GM12878 (cell line): ENCODE measurements around the gene MAGI2.

ENCODE experiments used
- BMI1 ChIP-seq: fragments of 450-650 bp; IDR thresholded peaks from 2 replicates; pipeline ENCODE4 v1.6.1; 2016; ENCODE audit warnings: mild to moderate bottlenecking, moderate library complexity, borderline replicate concordance
- CHD2 ChIP-seq: IDR thresholded peaks from 2 replicates; pipeline ENCODE4 v1.6.1; 2011; ENCODE audit warnings: low read depth, low read length, improper control_type of control experiment, borderline replicate concordance
- EP300 ChIP-seq, 2 experiments: fragments of 150-350 bp in 1 of 2; IDR thresholded peaks; 2 replicates each; pipeline ENCODE4 v1.6.1; 2011 to 2012; ENCODE audit warnings: low read depth in 2 of 2, low read length in 2 of 2, borderline replicate concordance in 1 of 2, improper control_type of control experiment in 1 of 2, inconsistent platforms in 1 of 2; ENCODE audit not compliant: control insufficient read depth in 1 of 2
- EZH2 ChIP-seq: IDR thresholded peaks from 2 replicates; pipeline ENCODE4 v1.6.1; 2012; ENCODE audit warnings: low read depth, mild to moderate bottlenecking, control low read depth, inconsistent platforms, low read length, borderline replicate concordance; ENCODE audit not compliant: control insufficient read depth
- FOXK2 ChIP-seq: fragments of 450-650 bp; IDR thresholded peaks from 2 replicates; pipeline ENCODE4 v1.6.1; 2017; ENCODE audit warnings: mild to moderate bottlenecking, moderate library complexity
- KAT2A ChIP-seq: conservative IDR thresholded peaks from 2 replicates; pipeline ENCODE4 v1.6.1; 2011; ENCODE audit warnings: low read depth, low read length; ENCODE audit not compliant: control insufficient read depth
- MYC ChIP-seq: IDR thresholded peaks from 2 replicates; pipeline ENCODE4 v1.6.1; 2011; ENCODE audit warnings: mild to moderate bottlenecking, low read length, moderate library complexity, inconsistent platforms; ENCODE audit not compliant: insufficient read depth, insufficient replicate concordance, insufficient read length, severe bottlenecking
- NR2F1 ChIP-seq: fragments of 450-650 bp; conservative IDR thresholded peaks from 2 replicates; pipeline ENCODE4 v1.6.1; 2017; ENCODE audit warnings: mild to moderate bottlenecking
- SMAD5 ChIP-seq: IDR thresholded peaks from 2 replicates; pipeline ENCODE4 v1.6.1; 2016; ENCODE audit warnings: antibody characterized with exemption, low read depth
- ZSCAN29 ChIP-seq: fragments of 450-650 bp; IDR thresholded peaks from 2 replicates; pipeline ENCODE4 v1.6.1; 2017; ENCODE audit warnings: mild to moderate bottlenecking, moderate library complexity
- TF ChIP-seq, protein P1 (sequence below): fragments of 450-650 bp; formaldehyde crosslinking; IDR thresholded peaks from 2 replicates; pipeline ENCODE4 v1.4.0; 2022; ENCODE audit warnings: mild to moderate bottlenecking, moderate library complexity
- TF ChIP-seq, protein P2 (sequence below): fragments of 450-650 bp; IDR thresholded peaks from 2 replicates; pipeline ENCODE4 v1.6.1; 2018; ENCODE audit warnings: borderline replicate concordance, mild to moderate bottlenecking; ENCODE audit not compliant: partially characterized antibody
- TF ChIP-seq, protein P3 (sequence below), 3 experiments: IDR thresholded peaks in 2 of 3; conservative IDR thresholded peaks in 1 of 3; 2 replicates each; pipeline ENCODE4 v1.5.1; 2011; ENCODE audit warnings: low read depth in 3 of 3, low read length in 3 of 3, mild to moderate bottlenecking in 3 of 3, control low read depth in 2 of 3, moderate library complexity in 2 of 3, inconsistent platforms in 1 of 3, mixed read lengths in 1 of 3; ENCODE audit not compliant: control insufficient read depth in 2 of 3, insufficient read depth in 1 of 3; ENCODE audit errors: extremely low read depth in 1 of 3
- TF ChIP-seq, protein P4 (sequence below): IDR thresholded peaks from 2 replicates; pipeline ENCODE4 v1.6.1; 2012; ENCODE audit warnings: low read depth, low read length, improper control_type of control experiment

DNA sequence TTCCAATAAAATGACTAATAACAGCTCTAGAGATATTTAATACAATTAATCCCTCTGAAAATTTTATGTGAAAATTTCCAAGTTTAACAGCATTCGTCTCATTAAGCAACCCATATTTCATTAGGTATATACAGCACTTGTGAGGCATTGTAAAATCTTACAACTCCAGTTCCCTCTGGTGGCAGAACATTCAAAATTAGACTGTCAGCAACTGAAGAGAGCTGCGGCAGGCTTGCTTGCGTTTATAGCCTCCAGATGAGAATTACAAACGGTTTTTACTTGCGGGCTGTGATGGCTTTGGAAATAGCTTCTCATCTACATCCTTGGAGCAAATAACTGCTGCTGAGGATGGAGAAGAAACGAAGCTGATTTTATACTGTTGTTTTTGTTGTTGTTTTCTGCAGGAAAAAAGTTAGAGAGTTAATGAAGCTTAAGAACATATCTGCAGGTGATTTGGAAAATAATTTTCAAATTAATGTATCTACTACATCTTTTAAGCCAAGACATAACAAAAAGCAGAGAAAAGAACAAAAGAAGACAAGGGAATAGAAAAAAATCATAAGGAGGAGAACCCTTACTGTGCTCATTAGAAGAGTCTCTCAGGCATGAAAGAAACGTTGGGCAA, 171.3 kb downstream of the MAGI2 start:
- TF ChIP-seq, protein P1, sequence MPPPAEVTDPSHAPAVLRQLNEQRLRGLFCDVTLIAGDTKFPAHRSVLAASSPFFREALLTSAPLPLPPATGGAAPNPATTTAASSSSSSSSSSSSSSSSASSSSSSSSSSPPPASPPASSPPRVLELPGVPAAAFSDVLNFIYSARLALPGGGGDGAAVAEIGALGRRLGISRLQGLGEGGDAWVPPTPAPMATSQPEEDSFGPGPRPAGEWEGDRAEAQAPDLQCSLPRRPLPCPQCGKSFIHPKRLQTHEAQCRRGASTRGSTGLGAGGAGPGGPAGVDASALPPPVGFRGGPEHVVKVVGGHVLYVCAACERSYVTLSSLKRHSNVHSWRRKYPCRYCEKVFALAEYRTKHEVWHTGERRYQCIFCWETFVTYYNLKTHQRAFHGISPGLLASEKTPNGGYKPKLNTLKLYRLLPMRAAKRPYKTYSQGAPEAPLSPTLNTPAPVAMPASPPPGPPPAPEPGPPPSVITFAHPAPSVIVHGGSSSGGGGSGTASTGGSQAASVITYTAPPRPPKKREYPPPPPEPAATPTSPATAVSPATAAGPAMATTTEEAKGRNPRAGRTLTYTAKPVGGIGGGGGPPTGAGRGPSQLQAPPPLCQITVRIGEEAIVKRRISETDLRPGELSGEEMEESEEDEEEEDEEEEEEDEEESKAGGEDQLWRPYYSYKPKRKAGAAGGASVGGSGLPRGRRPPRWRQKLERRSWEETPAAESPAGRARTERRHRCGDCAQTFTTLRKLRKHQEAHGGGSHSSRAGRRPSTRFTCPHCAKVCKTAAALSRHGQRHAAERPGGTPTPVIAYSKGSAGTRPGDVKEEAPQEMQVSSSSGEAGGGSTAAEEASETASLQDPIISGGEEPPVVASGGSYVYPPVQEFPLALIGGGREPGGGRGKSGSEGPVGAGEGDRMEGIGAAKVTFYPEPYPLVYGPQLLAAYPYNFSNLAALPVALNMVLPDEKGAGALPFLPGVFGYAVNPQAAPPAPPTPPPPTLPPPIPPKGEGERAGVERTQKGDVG = no peak
- no peak for TF ChIP-seq EZH2
- TF ChIP-seq, protein P2, sequence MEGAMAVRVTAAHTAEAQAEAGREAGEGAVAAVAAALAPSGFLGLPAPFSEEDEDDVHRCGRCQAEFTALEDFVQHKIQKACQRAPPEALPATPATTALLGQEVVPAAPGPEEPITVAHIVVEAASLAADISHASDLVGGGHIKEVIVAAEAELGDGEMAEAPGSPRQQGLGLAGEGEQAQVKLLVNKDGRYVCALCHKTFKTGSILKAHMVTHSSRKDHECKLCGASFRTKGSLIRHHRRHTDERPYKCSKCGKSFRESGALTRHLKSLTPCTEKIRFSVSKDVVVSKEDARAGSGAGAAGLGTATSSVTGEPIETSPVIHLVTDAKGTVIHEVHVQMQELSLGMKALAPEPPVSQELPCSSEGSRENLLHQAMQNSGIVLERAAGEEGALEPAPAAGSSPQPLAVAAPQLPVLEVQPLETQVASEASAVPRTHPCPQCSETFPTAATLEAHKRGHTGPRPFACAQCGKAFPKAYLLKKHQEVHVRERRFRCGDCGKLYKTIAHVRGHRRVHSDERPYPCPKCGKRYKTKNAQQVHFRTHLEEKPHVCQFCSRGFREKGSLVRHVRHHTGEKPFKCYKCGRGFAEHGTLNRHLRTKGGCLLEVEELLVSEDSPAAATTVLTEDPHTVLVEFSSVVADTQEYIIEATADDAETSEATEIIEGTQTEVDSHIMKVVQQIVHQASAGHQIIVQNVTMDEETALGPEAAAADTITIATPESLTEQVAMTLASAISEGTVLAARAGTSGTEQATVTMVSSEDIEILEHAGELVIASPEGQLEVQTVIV = no peak
- TF ChIP-seq BMI1 = no peak
- TF ChIP-seq KAT2A = no peak
- no peak for TF ChIP-seq MYC
- TF ChIP-seq EP300 (IDR thresholded peaks at IDR 0.05; ENCODE audit: borderline replicate concordance in 1 of 2, control insufficient read depth in 1 of 2, low read depth in 2 of 2, low read length in 2 of 2) = no peak
- no peak for TF ChIP-seq SMAD5
- TF ChIP-seq, protein P3, sequence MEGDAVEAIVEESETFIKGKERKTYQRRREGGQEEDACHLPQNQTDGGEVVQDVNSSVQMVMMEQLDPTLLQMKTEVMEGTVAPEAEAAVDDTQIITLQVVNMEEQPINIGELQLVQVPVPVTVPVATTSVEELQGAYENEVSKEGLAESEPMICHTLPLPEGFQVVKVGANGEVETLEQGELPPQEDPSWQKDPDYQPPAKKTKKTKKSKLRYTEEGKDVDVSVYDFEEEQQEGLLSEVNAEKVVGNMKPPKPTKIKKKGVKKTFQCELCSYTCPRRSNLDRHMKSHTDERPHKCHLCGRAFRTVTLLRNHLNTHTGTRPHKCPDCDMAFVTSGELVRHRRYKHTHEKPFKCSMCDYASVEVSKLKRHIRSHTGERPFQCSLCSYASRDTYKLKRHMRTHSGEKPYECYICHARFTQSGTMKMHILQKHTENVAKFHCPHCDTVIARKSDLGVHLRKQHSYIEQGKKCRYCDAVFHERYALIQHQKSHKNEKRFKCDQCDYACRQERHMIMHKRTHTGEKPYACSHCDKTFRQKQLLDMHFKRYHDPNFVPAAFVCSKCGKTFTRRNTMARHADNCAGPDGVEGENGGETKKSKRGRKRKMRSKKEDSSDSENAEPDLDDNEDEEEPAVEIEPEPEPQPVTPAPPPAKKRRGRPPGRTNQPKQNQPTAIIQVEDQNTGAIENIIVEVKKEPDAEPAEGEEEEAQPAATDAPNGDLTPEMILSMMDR (IDR thresholded peaks at IDR 0.05 in 2 of 3, conservative IDR thresholded peaks at IDR 0.05 in 1 of 3; ENCODE audit: control insufficient read depth in 2 of 3, extremely low read depth in 1 of 3, insufficient read depth in 1 of 3, low read depth in 3 of 3, low read length in 3 of 3) = 0 out of 6 replicates have a peak, but pooled peaks of 1 of the 3 experiments have one; percentile 1
- TF ChIP-seq, protein P4, sequence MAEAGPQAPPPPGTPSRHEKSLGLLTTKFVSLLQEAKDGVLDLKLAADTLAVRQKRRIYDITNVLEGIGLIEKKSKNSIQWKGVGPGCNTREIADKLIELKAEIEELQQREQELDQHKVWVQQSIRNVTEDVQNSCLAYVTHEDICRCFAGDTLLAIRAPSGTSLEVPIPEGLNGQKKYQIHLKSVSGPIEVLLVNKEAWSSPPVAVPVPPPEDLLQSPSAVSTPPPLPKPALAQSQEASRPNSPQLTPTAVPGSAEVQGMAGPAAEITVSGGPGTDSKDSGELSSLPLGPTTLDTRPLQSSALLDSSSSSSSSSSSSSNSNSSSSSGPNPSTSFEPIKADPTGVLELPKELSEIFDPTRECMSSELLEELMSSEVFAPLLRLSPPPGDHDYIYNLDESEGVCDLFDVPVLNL = no peak
- no peak for TF ChIP-seq CHD2
- no peak for TF ChIP-seq FOXK2
- TF ChIP-seq NR2F1 = no peak
- TF ChIP-seq ZSCAN29 = no peak
